GM21423 (cell line): Measurements from ENCODE around the gene PLEKHH3.
A peak's percentile ranks its signal among the peaks of the same experiment; 100 is the strongest.

Source experiments
- ATAC-seq: cut with Tn5 transposase; IDR thresholded peaks from one replicate; pipeline ENCODE4 v1.9.1; 2021; ENCODE audit warnings: mild to moderate bottlenecking, moderate library complexity; ENCODE audit not compliant: unreplicated experiment

PLEKHH3 gene

GRCh38 chr17:42687707-42688320 lies 11.0 kb upstream of the PLEKHH3 start:
- ATAC-seq, result no peak

GRCh38 chr17:42686520-42687128 lies 9.8 kb upstream of the PLEKHH3 start:
- no peak for ATAC-seq

- ATAC-seq, result no peak
These were observed 9.0 kb upstream of the PLEKHH3 start for GRCh38 chr17:42685831-42686230.

GRCh38 chr17:42684929-42685556 lies 8.2 kb upstream of the PLEKHH3 start:
- ATAC-seq, result no peak

GRCh38 chr17:42683407-42684034 lies 6.7 kb upstream of the PLEKHH3 start:
- no peak for ATAC-seq

GRCh38 chr17:42682722-42683403 lies 6.1 kb upstream of the PLEKHH3 start:
- no peak for ATAC-seq

- ATAC-seq, result no peak
These were observed 5.4 kb upstream of the PLEKHH3 start, which contains the start of gene CNTNAP1 for GRCh38 chr17:42681976-42682721. Gene CNTNAP1 (plus strand): TSS chr17:42682531. CDS start chr17:42682830, 299 bp downstream.

GRCh38 chr17:42680331-42680808 lies 3.6 kb upstream of the PLEKHH3 start:
- ATAC-seq, result no peak

GRCh38 chr17:42679492-42680330 lies 2.9 kb upstream of the PLEKHH3 start:
- peak; percentile 14 for ATAC-seq

- no peak for ATAC-seq
These were observed 2.2 kb upstream of the PLEKHH3 start for GRCh38 chr17:42678951-42679491.

- peak; percentile 21 for ATAC-seq
These were observed 1.4 kb upstream of the PLEKHH3 start for GRCh38 chr17:42677921-42678781.

GRCh38 chr17:42677012-42677857 lies 441 bp upstream of the PLEKHH3 start:
- peak; percentile 59 for ATAC-seq

GRCh38 chr17:42675965-42676423 lies 800 bp downstream of the PLEKHH3 start:
- no peak for ATAC-seq

- ATAC-seq, result no peak
These were observed 1.3 kb downstream of the PLEKHH3 start for GRCh38 chr17:42675348-42675964.

GRCh38 chr17:42674755-42675347 lies 1.9 kb downstream of the PLEKHH3 start:
- ATAC-seq, result no peak
